ENCODE data around the gene SLX1A.

GRCh38 chr16:30184891-30185682 lies 8.6 kb upstream of the SLX1A start:
- TF ChIP-seq CTCF (IDR thresholded peaks at IDR 0.05) = no peak
- TF ChIP-seq EZH2 (IDR thresholded peaks at IDR 0.05; ENCODE audit: borderline replicate concordance, insufficient read depth, low read depth, low read length, poor library complexity, severe bottlenecking) = no peak
